Osteocyte (in vitro differentiated cells): ENCODE results near the gene CHRNB4. TPM values are rescaled to one million over a fixed set of nuclear protein-coding genes. Genes with fewer than 3 reads are reported as not detected.

Source experiments
- DNase-seq: peaks from one replicate; pipeline ENCODE4 v3.0.0; 2021; ENCODE audit warnings: mixed read lengths; ENCODE audit not compliant: unreplicated experiment; ENCODE audit errors: extremely low spot score
- H3K27ac Mint-ChIP-seq: one replicate; pipeline ENCODE4 v1.8.0; 2021; ENCODE audit warnings: mild to moderate bottlenecking, mixed read lengths; ENCODE audit not compliant: unreplicated experiment
- H3K27me3 Mint-ChIP-seq: one replicate; pipeline ENCODE4 v1.8.0; 2021; ENCODE audit warnings: mixed read lengths; ENCODE audit not compliant: unreplicated experiment
- H3K36me3 Mint-ChIP-seq: one replicate; pipeline ENCODE4 v1.8.0; 2021; ENCODE audit warnings: mixed read lengths; ENCODE audit not compliant: unreplicated experiment
- H3K4me1 Mint-ChIP-seq: one replicate; pipeline ENCODE4 v1.8.0; 2021; ENCODE audit warnings: mixed read lengths; ENCODE audit not compliant: unreplicated experiment
- H3K4me3 Mint-ChIP-seq: one replicate; pipeline ENCODE4 v1.8.0; 2021; ENCODE audit warnings: mild to moderate bottlenecking, moderate library complexity, mixed read lengths; ENCODE audit not compliant: unreplicated experiment
- H3K9me3 Mint-ChIP-seq: one replicate; pipeline ENCODE4 v1.8.0; 2021; ENCODE audit warnings: mixed read lengths; ENCODE audit not compliant: unreplicated experiment
- CTCF ChIP-seq: fragments of 200-600 bp; sonication (generic); IDR thresholded peaks from 2 replicates; pipeline ENCODE4 v1.5.0; 2021; ENCODE audit warnings: antibody characterized with exemption, mild to moderate bottlenecking, moderate library complexity
- total RNA-seq: library from RNA; stranded (reverse); gene quantifications from 2 replicates; pipeline ENCODE4 v1.2.1, GENCODE V29; 2021

The CHRNB4 gene
- total RNA-seq, 1 donor from 2014 or later: not detected

- Mint-ChIP-seq H3K9me3 (peaks cover 3% of the 10 kb centered on the region), H3K27ac (no peak overlapping the region), H3K36me3 (peaks cover 2% of the 10 kb centered on the region), H3K4me1 (no peaks in the 10 kb centered on the region), H3K27me3 (peaks cover 64% of the 10 kb centered on the region), H3K4me3 (no peak overlapping the region)
- DNase-seq: peak; percentile 70
- TF ChIP-seq CTCF: no peak
These were observed 11.8 kb downstream of the CHRNB4 start for GRCh38 chr15:78629031-78629715.

- Mint-ChIP-seq H3K27ac (no peak overlapping the region), H3K4me3 (no peak overlapping the region), H3K36me3 (no peaks in the 10 kb centered on the region), H3K4me1 (no peaks in the 10 kb centered on the region), H3K9me3 (no peaks in the 10 kb centered on the region), H3K27me3 (peaks cover 70% of the 10 kb centered on the region)
- no peak for TF ChIP-seq CTCF
- no peak for DNase-seq
These were observed 12.8 kb downstream of the CHRNB4 start for GRCh38 chr15:78628227-78628626.

GRCh38 chr15:78627348-78627747 lies 13.7 kb downstream of the CHRNB4 start:
- H3K4me3 Mint-ChIP-seq: no peak overlapping the region
- no peaks in the 10 kb centered on the region for H3K36me3 Mint-ChIP-seq
- TF ChIP-seq CTCF: no peak
- no peak for DNase-seq
- no peak overlapping the region for H3K27ac Mint-ChIP-seq
- H3K9me3 Mint-ChIP-seq: no peaks in the 10 kb centered on the region
- peaks cover 70% of the 10 kb centered on the region for H3K27me3 Mint-ChIP-seq
- H3K4me1 Mint-ChIP-seq: no peaks in the 10 kb centered on the region

GRCh38 chr15:78626381-78626995 lies 14.5 kb downstream of the CHRNB4 start:
- DNase-seq: peak; percentile 48
- no peak overlapping the region for H3K4me3 Mint-ChIP-seq
- no peaks in the 10 kb centered on the region for H3K9me3 Mint-ChIP-seq
- H3K36me3 Mint-ChIP-seq: no peaks in the 10 kb centered on the region
- H3K27ac Mint-ChIP-seq: no peak overlapping the region
- H3K4me1 Mint-ChIP-seq: no peaks in the 10 kb centered on the region
- peaks cover 71% of the 10 kb centered on the region for H3K27me3 Mint-ChIP-seq
- TF ChIP-seq CTCF: no peak

GRCh38 chr15:78625606-78626280 lies 15.3 kb downstream of the CHRNB4 start:
- no peaks in the 10 kb centered on the region for H3K9me3 Mint-ChIP-seq
- no peak overlapping the region for H3K27ac Mint-ChIP-seq
- TF ChIP-seq CTCF: no peak
- DNase-seq: peak; percentile 73
- H3K4me3 Mint-ChIP-seq: no peak overlapping the region
- H3K36me3 Mint-ChIP-seq: no peaks in the 10 kb centered on the region
- H3K4me1 Mint-ChIP-seq: peaks cover 4% of the 10 kb centered on the region
- peaks cover 75% of the 10 kb centered on the region for H3K27me3 Mint-ChIP-seq
